DND-41 (cell line): ENCODE data around the gene UTY.

Experiments used
- CTCF ChIP-seq: IDR thresholded peaks from 2 replicates; pipeline ENCODE4 v1.5.1; 2012; ENCODE audit warnings: borderline replicate concordance, low read length, moderate library complexity, mild to moderate bottlenecking; ENCODE audit not compliant: poor library complexity, severe bottlenecking; ENCODE audit errors: extremely low read depth
- EZH2 ChIP-seq: IDR thresholded peaks from 3 replicates; pipeline ENCODE4 v1.6.1; 2012; ENCODE audit warnings: borderline replicate concordance, low read depth, mild to moderate bottlenecking, moderate library complexity, low read length, inconsistent platforms; ENCODE audit not compliant: severe bottlenecking

- TF ChIP-seq CTCF (no peak), EZH2 (no peak)
These were observed 108.7 kb downstream of the UTY start for GRCh38 chrY:13370868-13371800.
